HG02943 (cell line): ENCODE results near the gene PSMD11.
"Not testable (repeated sequence)": the region's sequence is repeated elsewhere in the genome, so short reads cannot be mapped to it uniquely, and the experiment has no call there.

Source experiments
- ATAC-seq: cut with Tn5 transposase; IDR thresholded peaks from one replicate; pipeline ENCODE4 v1.9.1; 2021; ENCODE audit warnings: mild to moderate bottlenecking, low read depth, moderate library complexity; ENCODE audit not compliant: unreplicated experiment

Gene PSMD11

GRCh38 chr17:32504166-32504990, 60.1 kb downstream of the PSMD11 start:
- ATAC-seq, result peak; percentile 13

- no peak for ATAC-seq
These were observed 64.6 kb downstream of the PSMD11 start for GRCh38 chr17:32508926-32509325.

GRCh38 chr17:32510466-32510865, 66.2 kb downstream of the PSMD11 start:
- no peak for ATAC-seq

GRCh38 chr17:32512328-32512727, 68.0 kb downstream of the PSMD11 start:
- ATAC-seq, result no peak

GRCh38 chr17:32513579-32513978, 69.3 kb downstream of the PSMD11 start:
- ATAC-seq, result no peak

- no peak for ATAC-seq
These were observed 70.3 kb downstream of the PSMD11 start for GRCh38 chr17:32514606-32515005.

GRCh38 chr17:32515677-32516383, 71.5 kb downstream of the PSMD11 start:
- no peak for ATAC-seq

- no peak for ATAC-seq
These were observed 72.1 kb downstream of the PSMD11 start for GRCh38 chr17:32516450-32516849.

GRCh38 chr17:32516940-32517701, 72.8 kb downstream of the PSMD11 start:
- no peak for ATAC-seq

- no peak for ATAC-seq
These were observed 73.7 kb downstream of the PSMD11 start for GRCh38 chr17:32517982-32518381.

- no peak for ATAC-seq
These were observed 74.4 kb downstream of the PSMD11 start for GRCh38 chr17:32518646-32519227.

- no peak for ATAC-seq
These were observed 75.2 kb downstream of the PSMD11 start for GRCh38 chr17:32519228-32520103.

GRCh38 chr17:32520104-32520701, 75.9 kb downstream of the PSMD11 start:
- no peak for ATAC-seq

GRCh38 chr17:32520737-32521404, 76.6 kb downstream of the PSMD11 start:
- no peak for ATAC-seq

- peak; percentile 49 for ATAC-seq
These were observed 78.8 kb downstream of the PSMD11 start for GRCh38 chr17:32523017-32523680.

GRCh38 chr17:32523827-32524552, 79.7 kb downstream of the PSMD11 start:
- ATAC-seq, result no peak

GRCh38 chr17:32524553-32524880, 80.2 kb downstream of the PSMD11 start:
- ATAC-seq, result not testable (repeated sequence)

- no peak for ATAC-seq
These were observed 80.8 kb downstream of the PSMD11 start for GRCh38 chr17:32525122-32525521.
